Testis (tissue), 2 donors: ENCODE measurements around the gene MOG.

Experiments
- POLR2A ChIP-seq: fragments of 450-650 bp; IDR thresholded peaks from one replicate; pipeline ENCODE4 v1.6.1; 2017; ENCODE audit warnings: antibody characterized with exemption, mild to moderate bottlenecking, moderate library complexity
- TF ChIP-seq, protein P1 (sequence below), 3 experiments: fragments of 450-650 bp in 2 of 3; fragments of 200-600 bp in 1 of 3; sonication (generic) in 1 of 3; IDR thresholded peaks; one replicate each; pipeline ENCODE4 v1.5.1; 2016 to 2019; ENCODE audit warnings: antibody characterized with exemption in 3 of 3, mild to moderate bottlenecking in 2 of 3, moderate library complexity in 1 of 3

DNA sequence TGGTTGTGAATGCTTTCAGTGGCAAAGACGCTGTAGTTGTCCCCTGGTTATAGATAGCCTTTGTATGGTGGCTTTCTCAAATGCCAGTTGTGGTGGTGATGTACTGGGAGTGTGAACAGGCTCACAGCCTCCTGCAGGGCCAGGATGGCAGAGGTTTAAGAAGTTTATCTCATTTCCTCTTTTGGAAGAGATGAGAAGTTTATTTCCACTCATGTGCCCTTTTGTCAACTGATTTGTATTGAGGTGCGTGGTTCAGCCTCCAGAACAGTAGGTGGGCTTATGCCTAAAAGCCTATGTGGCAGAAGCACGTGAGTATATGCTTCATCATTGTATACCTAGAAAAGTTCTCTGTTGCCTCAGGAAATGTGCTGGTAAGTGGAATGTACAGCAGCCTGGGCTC lies 37.7 kb downstream of the MOG start:
- TF ChIP-seq, protein P1, sequence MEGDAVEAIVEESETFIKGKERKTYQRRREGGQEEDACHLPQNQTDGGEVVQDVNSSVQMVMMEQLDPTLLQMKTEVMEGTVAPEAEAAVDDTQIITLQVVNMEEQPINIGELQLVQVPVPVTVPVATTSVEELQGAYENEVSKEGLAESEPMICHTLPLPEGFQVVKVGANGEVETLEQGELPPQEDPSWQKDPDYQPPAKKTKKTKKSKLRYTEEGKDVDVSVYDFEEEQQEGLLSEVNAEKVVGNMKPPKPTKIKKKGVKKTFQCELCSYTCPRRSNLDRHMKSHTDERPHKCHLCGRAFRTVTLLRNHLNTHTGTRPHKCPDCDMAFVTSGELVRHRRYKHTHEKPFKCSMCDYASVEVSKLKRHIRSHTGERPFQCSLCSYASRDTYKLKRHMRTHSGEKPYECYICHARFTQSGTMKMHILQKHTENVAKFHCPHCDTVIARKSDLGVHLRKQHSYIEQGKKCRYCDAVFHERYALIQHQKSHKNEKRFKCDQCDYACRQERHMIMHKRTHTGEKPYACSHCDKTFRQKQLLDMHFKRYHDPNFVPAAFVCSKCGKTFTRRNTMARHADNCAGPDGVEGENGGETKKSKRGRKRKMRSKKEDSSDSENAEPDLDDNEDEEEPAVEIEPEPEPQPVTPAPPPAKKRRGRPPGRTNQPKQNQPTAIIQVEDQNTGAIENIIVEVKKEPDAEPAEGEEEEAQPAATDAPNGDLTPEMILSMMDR (IDR thresholded peaks at IDR 0.05), result no peak
- TF ChIP-seq POLR2A, result no peak
